GM12892 (cell line): ENCODE data around the gene ARMC3.

ENCODE experiments used
- POLR2A ChIP-seq: IDR thresholded peaks from 2 replicates; pipeline ENCODE4 v1.6.1; 2011; ENCODE audit warnings: low read depth, low read length, control low read depth
- POLR2AphosphoS5 ChIP-seq: IDR thresholded peaks from 2 replicates; pipeline ENCODE4 v1.6.1; 2011; ENCODE audit warnings: low read depth, low read length, control low read depth
- TAF1 ChIP-seq: IDR thresholded peaks from 2 replicates; pipeline ENCODE4 v1.6.1; 2011; ENCODE audit warnings: low read depth, mild to moderate bottlenecking, control low read depth, low read length, borderline replicate concordance

- TF ChIP-seq POLR2A (no peak), POLR2AphosphoS5 (no peak), TAF1 (no peak)
These were observed 147.8 kb downstream of the ARMC3 start for GRCh38 chr10:23075672-23076071.
